Measurements from ENCODE around the gene MGAT5B.

- TF ChIP-seq, protein P1, sequence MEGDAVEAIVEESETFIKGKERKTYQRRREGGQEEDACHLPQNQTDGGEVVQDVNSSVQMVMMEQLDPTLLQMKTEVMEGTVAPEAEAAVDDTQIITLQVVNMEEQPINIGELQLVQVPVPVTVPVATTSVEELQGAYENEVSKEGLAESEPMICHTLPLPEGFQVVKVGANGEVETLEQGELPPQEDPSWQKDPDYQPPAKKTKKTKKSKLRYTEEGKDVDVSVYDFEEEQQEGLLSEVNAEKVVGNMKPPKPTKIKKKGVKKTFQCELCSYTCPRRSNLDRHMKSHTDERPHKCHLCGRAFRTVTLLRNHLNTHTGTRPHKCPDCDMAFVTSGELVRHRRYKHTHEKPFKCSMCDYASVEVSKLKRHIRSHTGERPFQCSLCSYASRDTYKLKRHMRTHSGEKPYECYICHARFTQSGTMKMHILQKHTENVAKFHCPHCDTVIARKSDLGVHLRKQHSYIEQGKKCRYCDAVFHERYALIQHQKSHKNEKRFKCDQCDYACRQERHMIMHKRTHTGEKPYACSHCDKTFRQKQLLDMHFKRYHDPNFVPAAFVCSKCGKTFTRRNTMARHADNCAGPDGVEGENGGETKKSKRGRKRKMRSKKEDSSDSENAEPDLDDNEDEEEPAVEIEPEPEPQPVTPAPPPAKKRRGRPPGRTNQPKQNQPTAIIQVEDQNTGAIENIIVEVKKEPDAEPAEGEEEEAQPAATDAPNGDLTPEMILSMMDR (IDR thresholded peaks at IDR 0.05; ENCODE audit: insufficient read depth, low read depth, low read length), result no peak
- no peak for TF ChIP-seq EZH2 (IDR thresholded peaks at IDR 0.05; ENCODE audit: insufficient read depth, low read length)
These were observed 527 bp upstream of the MGAT5B start for GRCh38 chr17:76867578-76868175.

Measured in astrocyte (in vitro differentiated cells and primary cell).